Erythroblast (primary cell): Measurements from ENCODE around the gene FKBP2.
"Not testable (repeated sequence)": the region's sequence is repeated elsewhere in the genome, so short reads cannot be mapped to it uniquely, and the experiment has no call there.

Experiments used
- DNase-seq, 2 experiments: peaks; one replicate each; lab custom pipeline; 2025; lab: John Stamatoyannopoulos, UW
- GATA1 ChIP-seq: IDR thresholded peaks from 2 replicates; pipeline ENCODE4 v1.6.1; 2011; ENCODE audit warnings: low read depth, mild to moderate bottlenecking, control low read depth, low read length, moderate library complexity
- POLR2A ChIP-seq: IDR thresholded peaks from 2 replicates; pipeline ENCODE4 v1.6.1; 2011; ENCODE audit warnings: mild to moderate bottlenecking, low read length

The FKBP2 gene

GRCh38 chr11:64245401-64245796 is 4.5 kb downstream of the FKBP2 start:
- no peak for DNase-seq
- no peak for TF ChIP-seq GATA1
- TF ChIP-seq POLR2A = no peak

GRCh38 chr11:64245797-64246620 is 5.1 kb downstream of the FKBP2 start:
- DNase-seq = peak; percentile 81
- no peak for TF ChIP-seq GATA1
- TF ChIP-seq POLR2A = peak; percentile 54

GRCh38 chr11:64246621-64246870 is 5.7 kb downstream of the FKBP2 start:
- DNase-seq = not testable (repeated sequence)

- TF ChIP-seq POLR2A (peak; percentile 62), GATA1 (no peak)
Observed at GRCh38 chr11:64246871-64247728, 6.2 kb downstream of the FKBP2 start, which contains the start of gene PPP1R14B. Gene PPP1R14B (minus strand): TSS chr11:64246943. CDS start chr11:64246673, 270 bp downstream.

GRCh38 chr11:64247729-64248531 is 7.0 kb downstream of the FKBP2 start:
- DNase-seq = no peak

More at GRCh38 chr11:64246871-64247728, 6.2 kb downstream of the FKBP2 start, which contains the start of gene PPP1R14B:
- peak; percentile 87 to 90 for DNase-seq

GRCh38 chr11:64248578-64248977 is 7.7 kb downstream of the FKBP2 start:
- TF ChIP-seq GATA1 (no peak), POLR2A (no peak)
- no peak for DNase-seq

More at GRCh38 chr11:64247729-64248531, 7.0 kb downstream of the FKBP2 start:
- TF ChIP-seq GATA1 = no peak
- TF ChIP-seq POLR2A = no peak

- TF ChIP-seq POLR2A (no peak), GATA1 (no peak)
- DNase-seq = no peak
Observed at GRCh38 chr11:64249038-64249437, 8.1 kb downstream of the FKBP2 start.

GRCh38 chr11:64249563-64250414 is 8.9 kb downstream of the FKBP2 start:
- TF ChIP-seq GATA1 = no peak
- no peak for TF ChIP-seq POLR2A
- DNase-seq = peak; percentile 47 to 54

GRCh38 chr11:64250415-64251015 is 9.6 kb downstream of the FKBP2 start:
- TF ChIP-seq POLR2A (no peak), GATA1 (no peak)
- peak in 1 of 2 experiments; percentile 73 for DNase-seq

- peak; percentile 72 to 85 for DNase-seq
- no peak for TF ChIP-seq GATA1
- TF ChIP-seq POLR2A = peak; percentile 53
Observed at GRCh38 chr11:64251016-64251752, 10.3 kb downstream of the FKBP2 start, which contains the start of gene PLCB3. Gene PLCB3 (plus strand): TSS chr11:64251530. CDS start chr11:64251650, 120 bp downstream.

- TF ChIP-seq POLR2A = peak; percentile 15
- TF ChIP-seq GATA1 = no peak
- DNase-seq = no peak
Observed at GRCh38 chr11:64251753-64252002, 10.8 kb downstream of the FKBP2 start.
